OCI-LY3 (cell line): ENCODE results near the gene SLC13A3.

Experiments used
- H2AFZ ChIP-seq: fragments of 200-600, 300-600 bp; shearing (Covaris generic); 2 replicates; pipeline ENCODE4 v1.6.0; 2014; ENCODE audit warnings: antibody characterized with exemption, low read depth, low read length
- H3K27ac ChIP-seq: fragments of 200-600, 300-600 bp; sonication (generic); 2 replicates; pipeline ENCODE4 v1.5.1; 2014; ENCODE audit warnings: mild to moderate bottlenecking, low read length, moderate library complexity, mixed read lengths
- H3K27me3 ChIP-seq: fragments of 200-600, 300-600 bp; sonication (generic); 2 replicates; pipeline ENCODE4 v1.6.1; 2014; ENCODE audit warnings: low read depth, low read length, mixed read lengths
- H3K36me3 ChIP-seq: fragments of 200-600, 300-600 bp; sonication (generic); replicated peaks from 2 replicates; pipeline ENCODE3; 2014; ENCODE audit warnings: low read depth, low read length, mixed read lengths
- H3K4me1 ChIP-seq: fragments of 300-600, 200-600 bp; sonication (generic); 2 replicates; pipeline ENCODE4 v1.6.1; 2014; ENCODE audit warnings: low read length, mixed read lengths
- H3K4me2 ChIP-seq: fragments of 200-600, 300-600 bp; sonication (generic); 2 replicates; pipeline ENCODE4 v1.6.1; 2014; ENCODE audit warnings: low read length, mixed read lengths
- H3K4me3 ChIP-seq: fragments of 300-600, 200-600 bp; sonication (generic); 2 replicates; pipeline ENCODE4 v1.5.1; 2014; ENCODE audit warnings: antibody characterized with exemption, mild to moderate bottlenecking, low read length, moderate library complexity
- H3K79me2 ChIP-seq: fragments of 300-600, 200-600 bp; shearing (Covaris generic); 2 replicates; pipeline ENCODE4 v1.6.1; 2014; ENCODE audit warnings: mild to moderate bottlenecking, low read length, mixed read lengths
- H3K9ac ChIP-seq: fragments of 300-600, 200-600 bp; shearing (Covaris generic); 2 replicates; pipeline ENCODE4 v1.6.0; 2014; ENCODE audit warnings: mild to moderate bottlenecking, low read length, moderate library complexity
- H3K9me3 ChIP-seq: fragments of 200-600, 300-600 bp; shearing (Covaris generic); 2 replicates; pipeline ENCODE4 v1.6.1; 2014; ENCODE audit warnings: low read length, mixed read lengths; ENCODE audit not compliant: insufficient read depth
- H4K20me1 ChIP-seq: fragments of 200-600, 300-600 bp; sonication (generic); 2 replicates; pipeline ENCODE4 v1.6.1; 2016; ENCODE audit warnings: low read length, mixed read lengths; ENCODE audit not compliant: insufficient read depth
- CTCF ChIP-seq: fragments of 200-600, 300-600 bp; sonication (generic); IDR thresholded peaks from 2 replicates; pipeline ENCODE4 v1.5.1; 2014; ENCODE audit warnings: antibody characterized with exemption, low read length, low read depth
- EZH2phosphoT487 ChIP-seq: fragments of 200-600 bp; shearing (Covaris generic); IDR thresholded peaks from 2 replicates; pipeline ENCODE4 v1.6.1; 2018; ENCODE audit warnings: antibody characterized with exemption, mixed run types, low read depth

SLC13A3 gene

DNA sequence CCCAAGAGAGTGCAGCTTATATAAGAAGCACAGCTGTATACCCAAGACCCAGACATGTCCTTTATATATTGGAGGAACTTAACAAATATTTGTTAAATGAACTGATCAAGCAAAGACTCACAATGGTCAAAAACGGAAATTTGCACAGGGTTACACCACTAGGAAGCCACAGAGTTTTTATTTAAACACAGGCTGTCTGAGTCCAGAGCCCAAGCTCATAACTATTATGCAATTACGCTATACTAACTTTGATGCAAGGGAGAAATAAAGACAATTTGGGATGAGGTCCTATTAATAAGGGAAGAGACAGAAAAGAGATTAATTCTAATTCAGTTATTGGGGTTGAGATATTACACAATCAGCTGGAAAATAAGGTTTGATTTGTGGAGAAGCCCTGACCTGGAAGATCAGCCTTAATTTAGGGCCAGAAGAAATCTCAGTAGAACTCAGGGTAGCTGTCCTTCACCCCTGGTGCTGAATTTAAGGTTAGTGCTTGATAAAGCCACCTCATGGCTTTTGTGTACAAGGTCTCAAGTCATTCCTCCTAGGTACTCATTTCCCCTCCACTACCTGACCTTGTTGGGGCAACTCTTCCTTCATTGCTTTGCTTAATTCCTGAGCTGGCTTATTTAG, 127.4 kb downstream of the SLC13A3 start:
- no peak overlapping the region for H3K4me2 ChIP-seq
- no peaks in the 10 kb centered on the region for H3K9me3 ChIP-seq
- no peak overlapping the region for H3K27ac ChIP-seq

GRCh38 chr20:46523108-46523507, 128.2 kb downstream of the SLC13A3 start:
- Histone ChIP-seq H3K9ac (no peak overlapping the region), H3K79me2 (no peaks in the 10 kb centered on the region), H3K4me1 (no peaks in the 10 kb centered on the region), H3K27ac (no peak overlapping the region), H3K4me2 (no peak overlapping the region), H4K20me1 (no peaks in the 10 kb centered on the region; the same call in 1 of the 2 replicates), H2AFZ (no peak overlapping the region), H3K36me3 (no peaks in the 10 kb centered on the region), H3K9me3 (no peaks in the 10 kb centered on the region), H3K4me3 (no peak overlapping the region), H3K27me3 (peaks cover 12% of the 10 kb centered on the region; the same call in 1 of the 2 replicates)
- TF ChIP-seq EZH2phosphoT487: no peak
- TF ChIP-seq CTCF: no peak

More for the DNA sequence above, 127.4 kb downstream of the SLC13A3 start:
- H4K20me1 ChIP-seq: no peaks in the 10 kb centered on the region; the same call in 1 of the 2 replicates
- TF ChIP-seq CTCF (no peak), EZH2phosphoT487 (no peak)
- no peaks in the 10 kb centered on the region for H3K36me3 ChIP-seq
- no peak overlapping the region for H2AFZ ChIP-seq
- no peaks in the 10 kb centered on the region for H3K4me1 ChIP-seq
- no peak overlapping the region for H3K9ac ChIP-seq
- peaks cover 17% of the 10 kb centered on the region; the same call in 1 of the 2 replicates for H3K27me3 ChIP-seq
- no peaks in the 10 kb centered on the region for H3K79me2 ChIP-seq
- H3K4me3 ChIP-seq: no peak overlapping the region

DNA sequence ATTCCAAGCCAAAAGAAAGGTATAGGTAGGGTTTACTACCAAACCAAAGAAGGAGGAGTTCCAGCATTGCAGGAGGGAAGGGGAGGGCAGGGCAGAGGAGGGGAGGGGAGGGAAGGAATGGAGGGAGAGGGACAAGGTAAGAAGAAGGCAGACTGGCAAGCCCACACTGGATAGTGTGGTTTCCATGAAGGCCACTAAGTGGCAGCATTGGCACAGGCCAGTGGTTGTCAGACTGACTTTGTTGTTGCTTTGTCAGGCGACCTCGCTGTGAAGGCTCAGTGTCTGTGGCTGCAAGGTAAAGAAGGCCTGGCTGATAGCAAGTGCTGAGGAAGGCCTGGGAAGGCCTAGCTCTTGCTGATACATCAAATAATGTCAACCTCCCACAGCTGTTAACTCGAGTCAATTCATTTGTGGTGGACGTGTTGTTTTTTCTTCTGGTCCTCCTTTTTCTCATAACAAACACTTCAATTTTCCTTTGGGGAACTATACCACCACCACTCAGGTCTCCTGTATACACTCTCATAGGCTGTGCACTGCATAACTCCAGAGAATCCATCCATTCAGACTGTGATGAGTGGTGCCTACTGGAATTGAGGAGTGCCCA, 130.2 kb downstream of the SLC13A3 start:
- Histone ChIP-seq H2AFZ (no peak overlapping the region), H3K9ac (no peak overlapping the region), H3K4me2 (no peak overlapping the region), H3K4me1 (no peaks in the 10 kb centered on the region), H3K4me3 (no peak overlapping the region), H3K9me3 (no peaks in the 10 kb centered on the region), H4K20me1 (no peaks in the 10 kb centered on the region; the same call in 1 of the 2 replicates), H3K27ac (no peak overlapping the region), H3K36me3 (no peaks in the 10 kb centered on the region), H3K27me3 (peaks cover 19% of the 10 kb centered on the region; the same call in 1 of the 2 replicates), H3K79me2 (no peaks in the 10 kb centered on the region)
- no peak for TF ChIP-seq EZH2phosphoT487
- TF ChIP-seq CTCF: peak; percentile 83

- peaks cover 23% of the 10 kb centered on the region; the same call in 1 of the 2 replicates for H3K27me3 ChIP-seq
- TF ChIP-seq EZH2phosphoT487: no peak
- no peak for TF ChIP-seq CTCF
- no peak overlapping the region for H3K4me2 ChIP-seq
- H3K4me3 ChIP-seq: no peak overlapping the region
- no peaks in the 10 kb centered on the region for H3K79me2 ChIP-seq
- H3K36me3 ChIP-seq: no peaks in the 10 kb centered on the region
- no peak overlapping the region for H3K9ac ChIP-seq
- no peaks in the 10 kb centered on the region; the same call in 1 of the 2 replicates for H4K20me1 ChIP-seq
- H2AFZ ChIP-seq: no peak overlapping the region
- no peaks in the 10 kb centered on the region for H3K4me1 ChIP-seq
- H3K27ac ChIP-seq: no peak overlapping the region
- H3K9me3 ChIP-seq: no peaks in the 10 kb centered on the region
These were observed 130.7 kb downstream of the SLC13A3 start for GRCh38 chr20:46520540-46520939.
